Frontal cortex (tissue), 4 donors: ENCODE data around the gene FAM117B. TPM values are rescaled to one million over a fixed set of nuclear protein-coding genes. Genes with fewer than 3 reads are reported as not detected.
"Not testable (repeated sequence)": the region's sequence is repeated elsewhere in the genome, so short reads cannot be mapped to it uniquely, and the experiment has no call there.

Source experiments
- DNase-seq, 2 donors: peaks; one replicate each; pipeline ENCODE4 v3.0.0; 2012; ENCODE audit warnings: low spot score in 2 of 2
- FAIRE-seq: peaks from 2 replicates; lab custom pipeline; 2012; peaks lifted over from hg19 to GRCh38; lab: Jason Lieb, UNC
- total RNA-seq: library from RNA; depleted of rRNA; stranded (reverse); fragments of >200 nt; gene quantifications from one replicate; pipeline ENCODE4 v1.2.3, GENCODE V29; 2014
- donor health status: control.
- donor health status: control.
- donor health status: control.

FAM117B gene
- total RNA-seq, 1 donor from 2014 or later = 45.7 TPM

DNA sequence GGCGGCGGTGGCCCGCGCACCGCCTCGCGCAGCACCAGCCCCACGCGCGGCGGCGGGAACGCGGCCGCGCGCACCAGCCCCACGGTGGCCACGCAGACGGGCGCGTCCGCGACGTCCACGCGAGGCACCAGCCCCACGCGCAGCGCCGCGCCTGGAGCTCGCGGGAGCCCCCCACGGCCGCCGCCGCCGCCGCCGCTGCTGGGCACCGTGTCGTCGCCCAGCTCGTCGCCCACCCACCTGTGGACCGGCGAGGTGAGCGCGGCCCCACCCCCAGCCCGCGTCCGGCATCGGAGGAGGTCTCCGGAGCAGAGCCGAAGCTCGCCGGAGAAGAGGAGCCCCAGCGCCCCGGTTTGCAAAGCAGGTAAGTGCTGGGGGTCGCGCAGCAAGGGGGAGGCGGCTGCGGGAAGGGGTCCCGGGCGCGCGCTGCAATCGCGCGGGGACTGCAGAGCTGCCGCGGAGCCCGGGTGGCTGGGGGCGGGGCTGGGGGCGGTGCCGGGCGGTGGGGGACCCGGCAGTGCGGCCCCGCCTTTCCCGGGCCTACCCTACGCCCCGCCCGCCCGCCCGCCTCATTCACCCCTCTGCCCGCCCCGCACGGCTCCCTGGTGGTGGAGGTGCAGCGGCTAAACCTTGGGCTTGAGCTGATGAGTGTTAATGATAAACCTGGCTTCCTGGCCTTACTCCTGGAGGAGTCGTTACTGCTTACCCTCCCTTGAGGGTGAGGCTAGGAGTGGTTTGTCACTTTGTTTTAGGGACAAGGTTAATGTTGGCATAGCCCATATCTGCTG is 851 bp downstream of the FAM117B start:
- peak; percentile 78 to 83 for DNase-seq
- FAIRE-seq = no peak

- FAIRE-seq = no peak
- no peak for DNase-seq
Measured at GRCh38 chr2:202636213-202636513, 1.4 kb downstream of the FAM117B start.

GRCh38 chr2:202638721-202639120 is 4.0 kb downstream of the FAM117B start:
- FAIRE-seq = no peak

GRCh38 chr2:202639231-202639630 is 4.5 kb downstream of the FAM117B start:
- DNase-seq (no peak), FAIRE-seq (no peak)

More at GRCh38 chr2:202638721-202639120, 4.0 kb downstream of the FAM117B start:
- DNase-seq = no peak

- DNase-seq (no peak), FAIRE-seq (no peak)
Measured at GRCh38 chr2:202642567-202642966, 7.8 kb downstream of the FAM117B start.

GRCh38 chr2:202643012-202643858 is 8.5 kb downstream of the FAM117B start:
- DNase-seq = no peak
- no peak for FAIRE-seq

DNA sequence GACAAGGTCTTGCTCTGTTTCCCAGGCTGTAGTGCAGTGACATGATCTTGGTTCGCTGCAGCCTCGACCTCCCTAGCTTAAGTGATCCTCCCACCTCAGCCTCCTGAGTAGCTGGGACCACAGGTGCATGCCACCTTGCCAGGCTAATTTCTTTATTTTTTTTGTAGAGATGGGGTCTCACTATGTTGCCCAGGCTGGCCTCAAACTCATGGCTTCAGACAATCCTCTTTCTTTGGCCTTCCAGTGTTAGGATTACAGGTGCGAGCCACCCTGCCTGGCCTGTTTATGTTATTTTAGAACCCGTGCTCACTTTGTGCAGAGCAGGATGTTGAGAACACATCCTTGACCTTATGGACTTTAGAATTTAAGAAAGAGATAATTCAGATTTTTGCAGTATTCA is 17.4 kb downstream of the FAM117B start:
- FAIRE-seq (no peak), DNase-seq (no peak)

DNA sequence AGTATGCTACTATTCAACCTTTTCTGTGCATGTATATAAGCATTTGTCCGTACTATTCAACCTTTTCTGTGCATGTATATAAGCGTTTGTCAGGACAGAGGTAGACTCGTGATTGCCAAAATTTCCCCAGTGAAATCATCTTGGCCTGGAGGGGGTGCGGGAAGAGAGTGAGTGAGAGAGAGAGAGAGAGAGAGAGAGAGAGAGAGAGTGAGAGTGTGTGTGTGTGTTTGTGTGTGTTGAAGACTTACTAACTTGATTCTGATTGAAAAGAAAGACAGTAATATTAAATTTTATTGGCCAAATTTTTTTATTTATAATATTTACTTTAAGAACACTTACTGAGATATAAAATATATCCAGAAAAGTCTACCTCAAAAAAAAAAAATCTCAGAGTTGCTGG is 19.1 kb downstream of the FAM117B start:
- FAIRE-seq (no peak), DNase-seq (no peak)

DNA sequence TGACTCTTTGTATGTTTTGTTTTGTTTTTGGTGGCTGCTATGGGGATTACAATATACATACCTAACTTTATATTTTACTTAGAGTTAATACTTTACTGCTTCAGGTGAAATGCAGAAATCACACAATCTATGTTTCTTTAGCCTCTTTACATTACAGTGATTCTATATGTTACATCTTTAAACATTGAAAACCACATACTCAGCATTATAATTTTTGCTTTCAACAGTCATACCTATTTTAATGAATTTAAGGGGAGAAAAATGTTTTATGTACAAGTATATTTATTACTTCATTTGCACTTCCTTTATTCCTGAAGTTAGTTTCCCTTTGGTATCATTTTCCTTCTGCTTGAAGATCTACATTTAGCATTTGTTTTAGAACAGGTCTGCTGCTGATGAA is 23.1 kb downstream of the FAM117B start:
- FAIRE-seq (no peak), DNase-seq (no peak)

- FAIRE-seq = no peak
- DNase-seq = no peak
Measured at GRCh38 chr2:202660796-202661195, 26.0 kb downstream of the FAM117B start.

GRCh38 chr2:202669841-202670240 is 35.1 kb downstream of the FAM117B start:
- FAIRE-seq = no peak

DNA sequence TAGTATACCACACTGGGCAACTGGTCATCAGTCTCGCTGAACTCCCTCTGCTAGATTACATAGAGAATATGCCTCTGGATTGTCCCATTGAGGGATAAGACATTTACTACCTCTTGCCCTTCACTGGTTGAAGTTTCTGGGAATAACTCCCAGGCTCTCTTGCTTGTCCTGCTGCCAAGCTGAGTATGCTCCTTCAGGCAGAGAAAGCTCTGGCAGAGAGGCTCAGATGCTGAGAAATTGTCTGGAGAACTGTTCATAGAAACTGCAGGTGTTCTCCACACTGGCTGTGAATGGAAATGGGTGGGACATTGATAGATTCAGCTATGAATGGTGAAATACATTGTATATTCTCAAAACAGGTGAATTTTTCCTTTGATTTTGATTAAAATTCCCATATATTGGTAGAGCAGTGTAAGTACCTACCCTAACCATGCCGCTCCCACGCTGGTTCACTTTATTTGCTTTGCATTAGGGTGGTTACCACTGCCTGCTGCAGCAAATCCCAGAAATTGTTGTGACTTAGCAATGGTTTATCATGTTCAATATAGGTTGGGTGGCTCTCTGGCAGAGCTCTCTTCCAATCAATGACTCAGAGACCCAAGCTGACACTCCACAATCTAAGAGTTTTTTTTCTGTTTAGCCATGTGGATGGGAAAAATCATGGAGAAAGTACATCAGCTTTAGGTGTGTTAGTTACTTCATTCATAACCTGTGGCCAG is 36.7 kb downstream of the FAM117B start:
- DNase-seq (no peak), FAIRE-seq (no peak)

More at GRCh38 chr2:202669841-202670240, 35.1 kb downstream of the FAM117B start:
- DNase-seq = no peak

DNA sequence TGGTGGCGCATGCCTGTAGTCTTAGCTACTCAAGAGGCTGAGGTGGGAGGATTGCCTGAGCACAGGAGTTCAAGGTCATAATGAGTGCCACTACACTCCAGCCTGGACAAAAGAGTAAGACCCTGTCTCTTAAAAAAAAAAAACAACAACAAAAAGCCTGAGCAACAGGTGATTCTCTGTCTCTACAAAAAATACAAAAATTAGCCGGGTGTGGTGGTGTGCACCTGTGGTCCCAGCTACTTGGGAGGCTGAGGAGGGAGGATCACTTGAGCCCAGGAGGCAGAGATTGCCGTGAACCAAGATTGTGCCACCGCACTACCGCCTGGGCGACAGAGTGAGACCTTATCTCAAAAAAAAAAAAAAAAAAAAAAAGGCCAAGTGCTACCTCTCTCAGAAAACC is 40.3 kb downstream of the FAM117B start:
- not testable (repeated sequence) for DNase-seq

GRCh38 chr2:202679980-202680379 is 45.2 kb downstream of the FAM117B start:
- DNase-seq (no peak), FAIRE-seq (no peak)

More for the DNA sequence above, 40.3 kb downstream of the FAM117B start:
- FAIRE-seq = not testable (repeated sequence)

DNA sequence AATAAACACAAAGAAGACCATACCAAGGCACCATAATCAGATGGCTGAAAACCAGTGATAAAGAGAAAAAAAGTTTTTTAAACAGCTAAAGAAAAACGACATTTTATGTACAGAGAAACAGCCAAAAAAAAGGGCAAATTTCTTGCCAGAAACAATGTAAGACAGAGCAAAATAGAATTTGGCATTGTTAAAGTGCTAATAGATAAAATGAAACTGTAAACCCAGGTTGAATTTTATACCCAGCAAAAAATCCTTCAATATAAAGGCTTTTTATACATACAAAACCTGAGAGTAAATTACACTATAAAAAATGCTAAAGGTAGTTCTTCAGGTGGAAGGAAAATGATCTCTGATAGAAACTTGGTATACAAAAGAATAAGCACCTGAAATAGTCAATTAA is 45.7 kb downstream of the FAM117B start:
- no peak for FAIRE-seq
- DNase-seq = no peak

DNA sequence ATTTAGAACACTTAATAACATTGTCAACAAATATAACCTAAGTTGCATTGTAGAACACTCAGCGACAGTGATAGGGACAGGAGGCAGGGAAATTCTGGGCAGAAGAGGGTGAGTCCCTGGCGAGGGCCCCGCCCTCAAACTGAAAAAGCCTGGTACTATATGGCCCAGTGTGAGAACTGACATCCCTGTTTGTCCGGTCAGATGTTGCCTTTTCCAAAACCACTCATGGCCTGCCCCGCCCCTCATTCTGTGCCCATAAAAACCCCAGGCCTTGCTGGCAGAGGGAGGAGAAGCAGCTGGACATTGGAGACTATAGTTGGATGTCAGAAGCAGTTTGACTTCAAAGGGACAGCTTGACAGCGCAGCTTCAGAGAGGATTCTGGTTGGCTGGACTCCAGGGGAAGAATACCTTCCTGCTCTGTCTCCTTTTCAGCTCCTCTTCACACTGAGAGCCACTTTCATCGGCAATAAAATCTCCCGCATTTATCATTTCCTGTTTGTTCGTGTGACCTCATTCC is 47.0 kb downstream of the FAM117B start:
- no peak for DNase-seq
- FAIRE-seq = no peak

DNA sequence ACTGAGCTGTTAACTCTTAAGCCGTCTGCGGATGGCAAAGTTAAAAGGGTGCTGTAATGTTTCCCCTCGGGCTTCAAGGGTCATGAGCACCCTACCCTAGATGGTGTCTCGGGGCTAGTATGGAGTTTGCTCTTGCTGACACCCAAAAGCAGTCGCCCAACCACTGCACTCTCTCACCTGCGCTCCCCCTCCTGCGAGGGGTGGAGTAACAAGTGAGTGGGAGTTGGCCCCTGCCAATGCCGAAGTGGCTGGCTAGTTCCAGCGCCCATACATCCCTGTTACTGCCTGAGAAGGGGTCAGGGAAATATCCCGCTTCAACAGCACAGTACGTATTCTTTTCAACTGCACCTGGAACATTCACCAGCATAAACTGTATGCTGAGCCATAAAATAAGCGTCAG is 47.5 kb downstream of the FAM117B start:
- FAIRE-seq = no peak
- DNase-seq = no peak

GRCh38 chr2:202687276-202687675 is 52.5 kb downstream of the FAM117B start:
- no peak for FAIRE-seq
- DNase-seq = no peak

- DNase-seq = no peak
- FAIRE-seq = no peak
Measured at GRCh38 chr2:202689459-202689858, 54.7 kb downstream of the FAM117B start.

GRCh38 chr2:202689898-202690297 is 55.1 kb downstream of the FAM117B start:
- DNase-seq = no peak
- FAIRE-seq = no peak
